Stimulated activated CD8-positive, alpha-beta memory T cell treated with anti-CD3 and anti-CD28 coated beads, Interleukin-15, amount 100 ng/mL, for 4 hours (primary cell): ENCODE measurements around the gene CORO6.

ENCODE experiments used
- DNase-seq, 2 donors: peaks; one replicate each; pipeline ENCODE4 v3.0.0-alpha.2; 2020; ENCODE audit warnings: low read depth in 2 of 2

CORO6 gene

GRCh38 chr17:29613352-29613837, 9.3 kb downstream of the CORO6 start:
- DNase-seq: peak; percentile 73 to 81

- DNase-seq: no peak
These were observed 10.1 kb downstream of the CORO6 start for GRCh38 chr17:29612404-29613280.

- no peak for DNase-seq
These were observed 10.7 kb downstream of the CORO6 start for GRCh38 chr17:29612094-29612403.

GRCh38 chr17:29611351-29612093, 11.2 kb downstream of the CORO6 start:
- DNase-seq: no peak

- no peak for DNase-seq
These were observed 12.3 kb downstream of the CORO6 start for GRCh38 chr17:29610395-29610794.

GRCh38 chr17:29608986-29609385, 13.7 kb downstream of the CORO6 start:
- DNase-seq: no peak

- DNase-seq: no peak
These were observed 15.0 kb downstream of the CORO6 start for GRCh38 chr17:29607557-29608195.

- no peak for DNase-seq
These were observed 19.5 kb downstream of the CORO6 start for GRCh38 chr17:29603109-29603674.

- DNase-seq: no peak
These were observed 25.1 kb downstream of the CORO6 start for GRCh38 chr17:29597361-29598172.

- DNase-seq: no peak
These were observed 25.9 kb downstream of the CORO6 start for GRCh38 chr17:29596811-29597210.

GRCh38 chr17:29595943-29596774, 26.6 kb downstream of the CORO6 start:
- no peak for DNase-seq

- no peak for DNase-seq
These were observed 27.4 kb downstream of the CORO6 start for GRCh38 chr17:29595107-29595942.

- DNase-seq: no peak
These were observed 28.1 kb downstream of the CORO6 start for GRCh38 chr17:29594519-29595090.

GRCh38 chr17:29593591-29594518, 28.9 kb downstream of the CORO6 start:
- DNase-seq: no peak

- no peak for DNase-seq
These were observed 29.7 kb downstream of the CORO6 start, which contains the start of gene ANKRD13B for GRCh38 chr17:29592850-29593551. ANKRD13B (plus strand) TSS chr17:29593132; CDS start chr17:29593622, 490 bp downstream.

GRCh38 chr17:29591737-29592608, 30.7 kb downstream of the CORO6 start:
- DNase-seq: peak in 1 of 2 donors; percentile 55
